ENCODE results near the gene PKN1. TPM values are rescaled to one million over a fixed set of nuclear protein-coding genes. Genes with fewer than 3 reads are reported as not detected.

PKN1 gene
- total RNA-seq, 4 donors from 2014 or later: 13.2 to 30.9 (median 16.4) TPM

DNA sequence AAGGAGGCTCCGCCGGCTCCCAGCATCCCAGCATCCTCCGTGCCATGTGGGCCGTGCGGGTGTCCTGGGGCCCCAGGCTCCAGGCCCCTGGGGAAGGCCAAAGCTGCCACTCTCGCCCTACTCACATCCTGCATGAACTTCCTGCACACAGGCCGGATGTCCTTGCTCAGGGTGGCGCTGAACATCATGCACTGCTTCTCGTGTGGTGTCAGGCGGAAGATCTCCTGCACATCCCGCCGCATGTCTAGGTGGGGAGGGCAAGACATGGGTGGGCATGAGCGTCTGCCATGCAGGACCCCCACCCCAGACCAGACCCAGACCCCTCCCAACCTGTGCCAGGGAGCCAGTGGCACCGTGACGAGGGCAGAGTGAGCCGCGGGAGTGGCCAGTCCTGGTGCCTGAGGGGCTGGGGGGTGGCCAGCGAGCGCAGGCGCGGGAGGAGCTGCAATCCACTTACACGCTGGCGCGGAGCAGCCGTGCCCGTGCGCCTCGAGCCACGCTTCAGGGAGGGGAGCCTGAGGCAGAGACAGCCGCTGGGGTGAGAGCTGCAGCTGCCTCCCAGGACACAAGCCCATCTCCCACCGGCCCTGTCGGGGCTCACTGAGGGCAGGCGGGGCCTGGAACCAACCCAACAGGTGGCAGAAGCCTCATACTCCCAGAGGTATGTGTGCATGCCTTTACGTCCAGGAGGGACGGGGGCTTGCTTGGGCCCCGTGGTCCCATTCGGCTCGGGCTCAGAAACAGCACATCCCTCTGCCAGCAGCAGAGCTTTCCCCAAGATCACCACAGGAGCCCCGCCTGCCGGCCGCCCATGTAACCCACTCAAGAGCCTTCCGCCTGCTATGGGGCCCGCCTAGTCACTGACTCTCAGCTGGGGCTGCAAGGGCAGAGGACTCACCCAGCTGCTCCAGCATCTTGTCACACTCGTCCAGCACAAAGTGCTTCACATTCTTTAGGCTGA, 22.7 kb upstream of the PKN1 start:
- intact Hi-C loops (cut with DNase I; ENCODE audit: low total_unique reads): no loop called here
- 85 to 88% methylated on average over 36 to 42 of the region's 44 CpGs for WGBS, 2 donors

DNA sequence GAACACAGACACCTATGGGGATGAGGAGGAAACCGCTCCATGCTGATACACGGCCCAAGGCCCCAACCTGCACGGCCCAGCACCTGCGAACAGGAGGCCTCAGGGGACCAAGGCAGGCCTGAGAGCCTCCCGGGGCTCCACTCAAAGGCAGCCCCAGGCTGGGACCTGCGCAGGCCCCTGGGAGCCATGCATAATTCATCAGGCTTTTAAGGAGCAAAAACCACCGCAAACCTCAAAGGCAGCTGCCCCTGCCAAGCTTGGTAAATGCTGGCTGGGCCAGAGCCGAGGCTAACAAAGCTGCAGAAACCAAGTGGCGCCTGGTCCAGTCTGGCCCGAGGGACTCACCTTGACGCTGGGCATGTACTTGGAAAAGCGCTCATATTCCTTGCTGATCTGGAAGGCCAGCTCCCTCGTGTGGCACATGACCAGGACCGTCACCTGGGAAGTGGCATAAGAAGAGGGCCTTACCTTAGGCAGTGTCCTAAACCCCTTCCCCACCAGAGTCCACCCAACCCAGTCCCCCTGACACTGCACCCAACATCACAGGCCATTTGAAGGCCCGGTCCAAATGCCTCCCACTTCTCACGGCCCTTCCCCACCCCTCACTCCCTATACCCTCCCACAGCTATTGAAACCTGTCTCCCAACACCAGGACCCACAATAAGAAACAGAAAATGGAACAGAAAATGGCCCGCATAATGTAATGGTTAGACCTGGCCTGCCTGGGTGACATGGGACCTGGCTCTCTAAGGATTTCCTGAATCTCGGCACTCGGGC, 21.8 kb upstream of the PKN1 start:
- intact Hi-C loops (cut with DNase I; ENCODE audit: low total_unique reads): no loop called here
- 85 to 92% methylated on average over 19 of the region's 19 CpGs for WGBS, 2 donors
- TF ChIP-seq CTCF (IDR thresholded peaks at IDR 0.05) (no peak), POLR2A (IDR thresholded peaks at IDR 0.05) (no peak)
- no peak for DNase-seq (ENCODE audit: low spot score in 2 of 2)
- H3K4me3 ChIP-seq (ENCODE audit: low read depth, poor library complexity, severe bottlenecking): no peak overlapping the region

More for the DNA sequence above, 22.7 kb upstream of the PKN1 start:
- no peak for DNase-seq (ENCODE audit: low spot score in 2 of 2)
- TF ChIP-seq POLR2A (IDR thresholded peaks at IDR 0.05) (no peak), CTCF (IDR thresholded peaks at IDR 0.05) (no peak)
- H3K4me3 ChIP-seq (ENCODE audit: low read depth, poor library complexity, severe bottlenecking): no peak overlapping the region

DNA sequence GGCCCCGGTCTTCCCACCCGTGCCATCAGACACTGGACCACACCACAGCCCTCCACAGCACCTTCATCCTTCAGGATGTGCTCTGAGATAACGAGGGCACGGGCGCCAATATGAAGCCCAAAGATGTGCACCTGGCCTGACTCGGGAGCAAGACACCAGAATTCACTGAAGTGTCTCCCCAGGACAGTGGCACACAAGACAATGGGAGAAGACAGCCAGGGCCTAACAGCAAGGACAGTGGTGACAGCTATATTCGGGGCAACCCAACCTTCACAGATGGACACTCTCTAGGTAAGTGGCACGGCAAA, 21.2 kb upstream of the PKN1 start:
- H3K4me3 ChIP-seq (ENCODE audit: low read depth, poor library complexity, severe bottlenecking): no peak overlapping the region
- 93 to 95% methylated on average over 8 of the region's 8 CpGs for WGBS, 2 donors
- DNase-seq (ENCODE audit: low spot score in 2 of 2): no peak
- no peak for TF ChIP-seq POLR2A (IDR thresholded peaks at IDR 0.05)
- TF ChIP-seq CTCF (IDR thresholded peaks at IDR 0.05): no peak
- intact Hi-C loops (cut with DNase I; ENCODE audit: low total_unique reads): no loop called here

DNA sequence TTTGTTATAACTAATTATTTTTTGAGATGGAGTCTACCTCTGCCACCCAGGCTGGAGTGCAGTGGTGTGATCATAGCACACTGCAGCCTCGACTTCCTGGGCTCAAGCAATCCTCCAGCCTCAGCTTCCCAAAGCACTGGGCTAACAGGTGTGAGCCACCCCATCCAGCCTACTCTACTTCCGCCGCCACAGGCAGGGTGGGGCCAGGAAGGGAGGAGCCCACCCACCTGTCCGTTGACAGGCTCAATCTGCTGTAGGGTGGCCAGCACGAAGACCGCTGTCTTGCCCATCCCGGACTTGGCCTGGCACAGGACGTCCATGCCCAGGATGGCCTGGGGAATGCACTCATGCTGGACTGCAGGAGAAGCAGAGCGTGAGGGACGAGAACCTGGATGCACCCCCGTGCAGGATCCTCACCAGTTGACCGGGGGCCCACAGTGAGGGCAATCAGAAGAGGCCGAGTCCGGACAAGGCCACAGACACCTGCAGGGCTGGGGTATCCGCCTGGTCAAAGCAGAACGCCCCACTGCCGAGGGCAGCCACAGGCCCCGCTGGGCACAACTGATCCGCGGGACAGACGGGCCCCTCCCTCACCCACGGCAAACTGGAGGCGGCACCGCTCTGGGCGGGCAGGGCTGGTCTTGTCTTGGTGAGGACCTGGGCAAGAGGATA, 20.6 kb upstream of the PKN1 start:
- 69 to 73% methylated on average over 14 to 25 of the region's 25 CpGs for WGBS, 2 donors
- DNase-seq (ENCODE audit: low spot score in 2 of 2): no peak
- intact Hi-C loops (cut with DNase I; ENCODE audit: low total_unique reads): no loop called here
- TF ChIP-seq CTCF (IDR thresholded peaks at IDR 0.05): no peak
- TF ChIP-seq POLR2A (IDR thresholded peaks at IDR 0.05): no peak
- H3K4me3 ChIP-seq (ENCODE audit: low read depth, poor library complexity, severe bottlenecking): no peak overlapping the region

- DNase-seq (ENCODE audit: low spot score in 2 of 2): no peak
- H3K4me3 ChIP-seq (ENCODE audit: low read depth, poor library complexity, severe bottlenecking): no peak overlapping the region
- WGBS, 2 donors: 71 to 72% methylated on average over 14 to 15 of the region's 15 CpGs
- no peak for TF ChIP-seq CTCF (IDR thresholded peaks at IDR 0.05)
- no peak for TF ChIP-seq POLR2A (IDR thresholded peaks at IDR 0.05)
- intact Hi-C loops (cut with DNase I; ENCODE audit: low total_unique reads): no loop called here
Observed at GRCh38 chr19:14412996-14413692, 20.0 kb upstream of the PKN1 start.
